SH-SY5Y (cell line): ENCODE measurements around the gene CEP76.

Experiments used
- GATA2 ChIP-seq: IDR thresholded peaks from 2 replicates; pipeline ENCODE4 v1.6.1; 2011; ENCODE audit warnings: mild to moderate bottlenecking, low read depth, low read length
- GATA3 ChIP-seq: IDR thresholded peaks from 2 replicates; pipeline ENCODE4 v1.6.1; 2011; ENCODE audit warnings: low read depth, mild to moderate bottlenecking, low read length, moderate library complexity

The CEP76 gene

DNA sequence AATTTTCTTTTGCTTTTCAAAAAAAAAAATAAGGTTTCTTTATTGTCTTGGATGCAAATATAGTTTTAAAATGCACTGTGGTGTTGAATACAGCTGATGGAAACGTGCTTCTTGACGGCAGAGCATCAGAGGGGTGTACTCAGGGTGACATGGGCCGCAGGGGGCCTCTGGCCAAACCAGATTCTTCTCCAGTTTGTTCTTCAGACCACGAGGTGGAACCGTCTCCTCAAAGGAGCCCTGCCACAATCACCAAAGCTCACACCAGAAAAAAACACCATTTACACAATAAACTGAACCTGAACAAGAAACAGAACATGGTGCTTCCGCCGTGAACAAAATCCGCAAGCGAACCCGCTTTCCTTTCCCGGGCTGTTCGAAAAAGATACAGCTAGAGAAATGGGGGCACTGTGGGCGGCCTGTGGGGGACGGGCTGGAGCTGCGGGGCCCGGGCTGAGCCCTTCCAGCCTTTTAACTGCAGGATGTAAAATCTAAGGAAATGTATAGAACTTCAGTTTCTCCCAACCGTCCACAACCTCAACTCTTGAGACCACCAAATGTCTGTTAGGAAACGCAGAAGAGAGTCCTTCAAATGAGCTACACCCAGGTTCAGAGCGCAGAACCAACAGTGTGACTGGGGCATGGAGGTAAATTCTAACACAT, 34.9 kb upstream of the CEP76 start:
- TF ChIP-seq GATA3 = no peak
- no peak for TF ChIP-seq GATA2

DNA sequence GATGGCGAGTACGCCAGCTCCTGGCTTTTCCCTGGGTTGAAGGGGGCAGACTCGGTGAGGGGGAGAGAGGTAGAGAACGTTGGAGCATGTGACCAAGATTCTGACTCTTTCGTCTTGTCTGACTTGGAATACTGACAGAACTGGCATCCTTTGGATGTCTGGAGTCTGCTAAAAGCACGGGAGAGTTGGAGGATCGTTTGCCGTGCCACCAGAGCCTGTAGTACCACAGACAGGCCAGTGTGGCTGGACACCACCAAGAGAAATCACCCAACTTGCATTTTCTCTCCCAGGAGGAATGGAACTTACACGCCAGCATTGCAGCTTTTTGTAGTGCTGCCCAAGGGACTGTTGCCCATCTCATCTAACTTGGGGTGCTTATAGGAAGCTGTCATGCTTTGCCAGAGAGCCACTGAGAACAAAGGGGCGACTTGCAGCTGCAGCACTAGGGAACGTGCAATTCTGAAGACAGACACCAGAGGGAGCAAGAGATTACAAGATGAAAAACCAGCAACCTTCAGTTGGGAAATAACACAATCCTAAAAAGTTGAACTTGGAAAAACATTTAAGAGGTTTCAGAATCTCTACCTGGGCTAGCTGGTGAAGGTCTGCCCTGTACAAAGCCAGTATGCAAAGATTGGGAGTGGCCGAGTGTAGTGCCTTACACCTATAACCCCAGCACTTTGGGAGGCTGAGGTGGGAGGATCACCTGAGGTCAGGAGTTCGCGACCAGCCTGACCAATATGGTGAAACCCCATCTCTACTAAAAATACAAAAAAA, 24.4 kb upstream of the CEP76 start:
- TF ChIP-seq GATA2 = no peak
- no peak for TF ChIP-seq GATA3

- TF ChIP-seq GATA2 (no peak), GATA3 (no peak)
Measured at GRCh38 chr18:12726331-12726730, 23.8 kb upstream of the CEP76 start.

- TF ChIP-seq GATA2 (no peak), GATA3 (no peak)
Measured at GRCh38 chr18:12722731-12723130, 20.2 kb upstream of the CEP76 start.

DNA sequence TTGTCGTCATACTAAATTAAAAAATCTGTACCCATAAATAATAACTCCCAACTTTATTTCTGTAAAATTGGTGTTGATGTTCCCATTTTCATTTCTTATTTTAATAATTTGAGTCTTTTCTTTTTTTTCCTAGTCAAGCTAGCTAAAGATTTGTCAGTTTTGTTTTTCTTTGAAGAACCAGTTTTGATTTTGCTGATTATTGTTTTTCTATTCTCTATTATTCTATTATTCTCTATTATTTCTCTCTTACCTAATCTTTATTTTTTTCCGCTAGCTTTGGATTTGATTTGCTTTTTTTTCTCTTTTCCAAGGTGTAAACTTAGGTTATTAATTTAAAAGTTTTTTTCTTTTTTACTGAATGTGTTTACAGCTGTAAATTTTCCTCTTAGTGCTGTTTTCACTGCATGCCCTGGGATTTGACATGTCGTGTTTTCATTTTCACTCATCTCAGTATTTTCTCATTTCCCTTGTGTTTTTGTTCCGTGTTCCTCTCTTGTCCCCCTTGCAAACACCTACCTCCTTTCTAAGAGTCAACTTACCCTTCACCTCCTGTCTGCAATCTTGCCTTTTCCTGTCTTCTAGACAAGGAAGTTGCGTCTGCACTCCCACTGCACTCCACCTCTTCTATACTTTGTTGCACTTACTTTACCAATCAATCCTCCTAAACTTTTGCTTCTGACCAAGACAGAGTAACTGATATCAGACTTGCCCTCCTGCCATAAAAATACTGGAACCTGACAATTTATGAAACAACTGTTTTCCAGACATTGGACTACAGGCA, 19.2 kb upstream of the CEP76 start:
- no peak for TF ChIP-seq GATA3
- no peak for TF ChIP-seq GATA2

DNA sequence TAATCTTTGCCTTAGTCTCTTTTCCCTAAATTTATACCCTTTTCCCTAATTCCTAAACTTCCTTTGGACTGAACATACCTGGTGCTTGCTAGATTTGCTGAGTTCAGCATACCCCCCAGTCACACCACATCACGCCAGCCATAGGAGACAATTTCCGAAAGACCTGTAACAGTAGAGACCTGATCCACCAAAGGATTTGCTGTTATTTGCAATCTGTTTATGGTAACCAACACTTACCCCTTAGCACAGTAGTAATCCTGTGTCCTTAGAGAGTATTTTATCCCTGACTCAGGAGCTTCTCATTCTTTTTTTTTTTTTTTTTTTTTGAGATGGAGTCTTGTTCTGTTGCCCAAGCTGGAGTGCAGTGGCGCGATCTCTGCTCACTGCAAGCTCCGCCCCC, 8.9 kb upstream of the CEP76 start:
- TF ChIP-seq GATA3 (no peak), GATA2 (no peak)

DNA sequence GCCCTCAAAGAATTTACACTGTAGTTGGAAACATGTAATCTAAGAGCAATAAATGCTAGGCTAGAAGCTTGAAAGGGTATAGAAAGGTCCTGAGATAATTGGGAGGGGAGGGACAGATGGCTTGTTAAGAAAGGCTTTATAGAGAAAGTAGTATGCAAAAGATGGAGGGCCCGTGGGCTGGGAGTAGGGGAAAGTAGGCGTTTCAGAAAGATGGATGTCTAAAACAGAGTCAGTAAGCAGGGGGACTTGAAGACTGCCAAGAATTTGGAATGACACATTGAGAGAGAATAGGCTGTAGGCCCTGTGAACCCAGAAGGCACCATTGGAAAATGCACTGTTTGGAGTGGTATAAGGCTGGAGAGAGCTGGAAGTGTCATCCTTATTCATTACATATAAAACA, 1.1 kb upstream of the CEP76 start:
- TF ChIP-seq GATA2 (no peak), GATA3 (no peak)

DNA sequence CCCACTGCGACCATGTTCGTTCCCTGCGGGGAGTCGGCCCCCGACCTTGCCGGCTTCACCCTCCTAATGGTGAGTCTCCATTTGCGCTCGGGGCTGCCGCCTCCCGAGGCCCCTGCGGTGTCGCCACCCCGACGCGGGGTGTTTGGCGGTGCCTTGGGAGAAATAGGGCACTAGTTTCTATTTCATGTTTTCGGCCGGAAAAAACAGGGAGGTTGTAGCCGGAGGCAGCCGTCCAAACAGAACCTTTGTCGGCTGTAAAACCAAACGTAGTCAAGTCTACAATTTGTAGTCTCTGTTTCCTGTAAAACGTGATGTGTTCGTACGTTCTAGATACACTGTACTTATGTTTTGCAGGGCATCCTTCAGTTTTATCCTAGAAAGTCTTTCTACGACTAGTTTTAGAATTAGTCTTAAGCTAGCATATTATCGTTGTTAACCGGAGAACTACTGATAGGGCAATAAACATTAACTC, 609 bp upstream of the CEP76 start:
- TF ChIP-seq GATA3 (no peak), GATA2 (no peak)

DNA sequence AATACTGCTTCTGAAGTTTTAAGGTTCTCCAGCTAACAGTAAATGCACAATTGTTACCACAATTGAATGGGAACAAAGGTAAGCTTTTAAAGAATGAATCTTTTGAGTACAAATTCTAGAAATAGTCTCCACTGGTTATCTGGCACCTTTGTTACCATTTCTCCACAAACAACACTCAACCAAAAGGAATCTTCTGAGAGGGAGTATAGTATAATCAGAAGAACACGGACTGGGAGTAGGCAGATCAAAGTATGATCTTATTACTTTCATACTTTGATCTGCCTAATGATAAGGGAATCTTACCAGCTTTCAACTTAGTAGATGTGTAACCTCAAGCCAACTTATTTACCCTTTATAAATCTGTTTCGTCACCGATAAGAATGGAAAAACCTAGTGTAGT, 1.4 kb downstream of the CEP76 start:
- TF ChIP-seq GATA3 (no peak), GATA2 (no peak)

GRCh38 chr18:12699747-12700146, 2.8 kb downstream of the CEP76 start:
- TF ChIP-seq GATA2 = no peak
- TF ChIP-seq GATA3 = no peak

GRCh38 chr18:12694032-12694431, 8.5 kb downstream of the CEP76 start:
- TF ChIP-seq GATA2 = no peak
- no peak for TF ChIP-seq GATA3

GRCh38 chr18:12692206-12692605, 10.3 kb downstream of the CEP76 start:
- no peak for TF ChIP-seq GATA3
- TF ChIP-seq GATA2 = no peak

DNA sequence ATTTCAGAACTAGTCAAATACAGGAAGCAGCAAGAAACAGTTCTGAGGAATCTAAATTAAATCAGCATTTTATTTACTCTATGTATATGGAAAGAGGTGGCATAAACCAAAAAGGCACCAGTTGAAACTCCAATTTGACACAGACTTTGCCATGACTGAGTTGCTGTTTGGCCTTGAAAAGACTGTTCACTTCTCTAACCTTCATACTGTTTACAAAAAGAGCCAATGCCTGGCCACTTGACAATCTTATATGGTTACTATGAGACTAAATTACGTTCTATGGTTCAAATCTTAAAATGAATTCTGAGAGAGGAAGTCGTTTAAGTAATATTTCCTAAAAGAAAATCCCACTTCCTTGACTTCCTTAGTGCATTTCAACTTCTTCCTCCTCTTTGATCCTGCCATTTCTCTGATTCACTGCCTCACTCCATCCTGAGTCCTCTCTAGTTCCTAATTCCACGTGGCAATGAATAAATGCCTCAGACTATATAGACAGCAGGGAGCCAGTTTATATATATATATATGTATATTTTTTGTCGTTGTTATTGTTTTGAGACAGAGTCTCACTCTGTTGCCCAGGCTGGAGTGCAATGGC, 13.2 kb downstream of the CEP76 start:
- TF ChIP-seq GATA2 (no peak), GATA3 (no peak)

DNA sequence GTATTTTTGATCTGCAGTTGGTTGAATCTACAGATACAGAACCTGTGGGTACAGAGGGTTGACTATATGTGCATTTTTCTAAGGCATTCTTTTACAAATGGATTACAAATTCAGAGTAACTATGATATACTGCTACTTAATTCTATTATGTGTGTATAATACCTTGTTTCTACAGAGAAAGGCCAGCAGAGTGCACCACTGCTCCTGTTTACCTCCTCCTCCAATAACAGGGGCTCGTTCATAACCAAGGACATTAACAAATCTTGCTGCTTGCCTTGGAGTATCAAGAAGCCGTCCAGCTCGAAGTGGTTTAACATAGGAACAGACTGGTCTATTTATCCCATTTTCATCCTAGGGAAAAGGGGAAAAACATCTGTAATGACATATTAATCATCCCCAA, 16.4 kb downstream of the CEP76 start:
- TF ChIP-seq GATA3 (no peak), GATA2 (no peak)

DNA sequence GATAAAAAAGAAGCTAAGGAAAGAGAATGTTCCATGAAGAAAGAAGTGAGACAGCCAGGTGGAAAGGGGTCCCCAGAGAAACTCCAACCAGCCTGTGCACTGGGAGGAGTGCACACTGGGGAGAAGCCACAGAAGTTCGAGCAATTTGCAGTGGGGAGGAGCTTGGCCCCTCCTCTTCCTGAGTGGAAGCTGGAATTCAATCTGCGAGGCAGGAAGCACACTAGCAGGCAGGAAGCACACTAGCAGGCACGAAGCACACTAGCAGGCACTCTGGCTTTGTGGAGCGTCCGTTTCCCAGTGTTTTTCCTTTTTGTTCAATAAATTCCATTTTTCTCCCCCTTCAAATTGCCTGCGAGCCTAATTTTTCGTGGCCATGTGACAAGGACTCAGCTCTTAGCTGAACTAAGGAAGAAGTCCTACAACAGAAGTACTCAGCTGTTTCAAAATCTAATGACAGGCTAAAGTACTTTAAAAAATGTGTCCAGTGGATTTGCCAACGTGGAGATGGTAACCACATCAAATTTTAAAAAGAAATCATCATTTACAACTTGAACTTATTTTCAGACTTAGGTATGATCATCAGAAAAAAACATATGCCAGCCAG, 23.2 kb downstream of the CEP76 start:
- TF ChIP-seq GATA2 = no peak
- TF ChIP-seq GATA3 = no peak
